HG02870 (cell line): ENCODE results near the gene ZBTB32.
"Not testable (repeated sequence)": the region's sequence is repeated elsewhere in the genome, so short reads cannot be mapped to it uniquely, and the experiment has no call there.

ENCODE experiments used
- ATAC-seq: cut with Tn5 transposase; IDR thresholded peaks from one replicate; pipeline ENCODE4 v1.9.1; 2021; ENCODE audit warnings: mild to moderate bottlenecking, moderate library complexity; ENCODE audit not compliant: unreplicated experiment

ZBTB32 gene

GRCh38 chr19:35704218-35704617 lies at the start of gene ZBTB32:
TSS of gene ZBTB32 (plus strand) at chr19:35704558. CDS start at chr19:35714627, 10,069 bp downstream.
- ATAC-seq, result no peak

GRCh38 chr19:35654828-35655227 lies 49.5 kb upstream of the ZBTB32 start:
- ATAC-seq, result not testable (repeated sequence)

GRCh38 chr19:35655600-35655999 lies 48.8 kb upstream of the ZBTB32 start:
- no peak for ATAC-seq

GRCh38 chr19:35656700-35657099 lies 47.7 kb upstream of the ZBTB32 start:
- no peak for ATAC-seq

GRCh38 chr19:35657904-35658700 lies 46.3 kb upstream of the ZBTB32 start:
- ATAC-seq, result no peak

GRCh38 chr19:35661995-35662340 lies 42.4 kb upstream of the ZBTB32 start:
- no peak for ATAC-seq

GRCh38 chr19:35663981-35664380 lies 40.4 kb upstream of the ZBTB32 start:
- no peak for ATAC-seq

- ATAC-seq, result no peak
Observed at GRCh38 chr19:35665157-35665556, 39.2 kb upstream of the ZBTB32 start.

GRCh38 chr19:35665604-35666003 lies 38.8 kb upstream of the ZBTB32 start:
- no peak for ATAC-seq

GRCh38 chr19:35666251-35666913 lies 38.0 kb upstream of the ZBTB32 start, which contains the start of gene UPK1A:
TSS of gene UPK1A (plus strand) at chr19:35666517. CDS start at chr19:35666813, 296 bp downstream.
- ATAC-seq, result no peak

- ATAC-seq, result no peak
Observed at GRCh38 chr19:35669566-35669965, 34.8 kb upstream of the ZBTB32 start.

- ATAC-seq, result no peak
Observed at GRCh38 chr19:35669974-35670373, 34.4 kb upstream of the ZBTB32 start.

- no peak for ATAC-seq
Observed at GRCh38 chr19:35670686-35671085, 33.7 kb upstream of the ZBTB32 start.

GRCh38 chr19:35671818-35672217 lies 32.5 kb upstream of the ZBTB32 start:
- no peak for ATAC-seq

GRCh38 chr19:35673121-35673804 lies 31.1 kb upstream of the ZBTB32 start:
- no peak for ATAC-seq

- no peak for ATAC-seq
Observed at GRCh38 chr19:35675589-35676140, 28.7 kb upstream of the ZBTB32 start.

- no peak for ATAC-seq
Observed at GRCh38 chr19:35689836-35690235, 14.5 kb upstream of the ZBTB32 start.

GRCh38 chr19:35691106-35691505 lies 13.3 kb upstream of the ZBTB32 start:
- ATAC-seq, result not testable (repeated sequence)

- ATAC-seq, result no peak
Observed at GRCh38 chr19:35692010-35692409, 12.3 kb upstream of the ZBTB32 start.

GRCh38 chr19:35693422-35693821 lies 10.9 kb upstream of the ZBTB32 start:
- no peak for ATAC-seq

GRCh38 chr19:35693835-35694599 lies 10.3 kb upstream of the ZBTB32 start:
- ATAC-seq, result peak; percentile 78
